ENCODE data around the gene CDH26. TPM values are rescaled to one million over a fixed set of nuclear protein-coding genes. Genes with fewer than 3 reads are reported as not detected.

CDH26 gene
- total and polyA plus RNA-seq, 10 of the 15 experiments (the other 5 are each of a cell fraction or from before 2014, with no cell fraction given): 0.03 to 0.19 (median 0.08) TPM; not detected in 4

GRCh38 chr20:60063048-60063451 is 104.8 kb downstream of the CDH26 start:
- ATAC-seq: no peak
- H3K4me1 ChIP-seq (ENCODE audit: control insufficient read depth, insufficient read depth, low read length): no peaks in the 10 kb centered on the region
- H2AFZ ChIP-seq (ENCODE audit: control insufficient read depth, low read depth, low read length): no peak overlapping the region
- no peak overlapping the region for H3K27ac ChIP-seq (ENCODE audit: control insufficient read depth, insufficient read depth)
- H3K36me3 ChIP-seq (ENCODE audit: control insufficient read depth in 2 of 2, insufficient read depth in 2 of 2, low read length in 1 of 2): no peaks in the 10 kb centered on the region
- no peaks in the 10 kb centered on the region; the same call in 2 of the 3 replicates for H3K9me3 ChIP-seq (replicated peaks; ENCODE audit: control insufficient read depth, insufficient read depth, low read length)
- no peaks in the 10 kb centered on the region for H4K20me1 ChIP-seq (ENCODE audit: control insufficient read depth, insufficient read depth)
- H3K9ac ChIP-seq (ENCODE audit: control insufficient read depth, insufficient read depth, low read length): no peak overlapping the region
- no peaks in the 10 kb centered on the region for H3K27me3 ChIP-seq (replicated peaks in 1 of 2; ENCODE audit: control insufficient read depth in 2 of 2, insufficient read depth in 2 of 2, low read length in 1 of 2)
- 18% methylated on average over 4 of the region's 4 CpGs for WGBS (ENCODE audit: insufficient coverage, insufficient replicate concordance, low lambda C conversion rate, missing lambda C conversion rate)
- CTCF ChIA-PET: no interaction called here
- POLR2A ChIA-PET: no interaction called here
- no peak overlapping the region for H3K4me2 ChIP-seq (ENCODE audit: control insufficient read depth, insufficient read depth)
- SMC1A ChIA-PET (ENCODE audit: uncharacterized antibody, unreplicated experiment): interaction anchor here (0.9 kb wide), 1 partner anchor 74 kb away, joined by 3 read pairs; no protein-coding TSS in a partner anchor
- TF ChIP-seq, protein P1, sequence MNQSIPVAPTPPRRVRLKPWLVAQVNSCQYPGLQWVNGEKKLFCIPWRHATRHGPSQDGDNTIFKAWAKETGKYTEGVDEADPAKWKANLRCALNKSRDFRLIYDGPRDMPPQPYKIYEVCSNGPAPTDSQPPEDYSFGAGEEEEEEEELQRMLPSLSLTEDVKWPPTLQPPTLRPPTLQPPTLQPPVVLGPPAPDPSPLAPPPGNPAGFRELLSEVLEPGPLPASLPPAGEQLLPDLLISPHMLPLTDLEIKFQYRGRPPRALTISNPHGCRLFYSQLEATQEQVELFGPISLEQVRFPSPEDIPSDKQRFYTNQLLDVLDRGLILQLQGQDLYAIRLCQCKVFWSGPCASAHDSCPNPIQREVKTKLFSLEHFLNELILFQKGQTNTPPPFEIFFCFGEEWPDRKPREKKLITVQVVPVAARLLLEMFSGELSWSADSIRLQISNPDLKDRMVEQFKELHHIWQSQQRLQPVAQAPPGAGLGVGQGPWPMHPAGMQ (IDR thresholded peaks at IDR 0.05; ENCODE audit: borderline replicate concordance): no peak
- no peak for TF ChIP-seq NFIC (IDR thresholded peaks at IDR 0.05; ENCODE audit: low read depth, low read length)
- no peak for TF ChIP-seq YY1 (IDR thresholded peaks at IDR 0.05; ENCODE audit: low read depth, low read length)
- no peak for TF ChIP-seq ATF7 (IDR thresholded peaks at IDR 0.05; ENCODE audit: low read depth)
- TF ChIP-seq, protein P2, sequence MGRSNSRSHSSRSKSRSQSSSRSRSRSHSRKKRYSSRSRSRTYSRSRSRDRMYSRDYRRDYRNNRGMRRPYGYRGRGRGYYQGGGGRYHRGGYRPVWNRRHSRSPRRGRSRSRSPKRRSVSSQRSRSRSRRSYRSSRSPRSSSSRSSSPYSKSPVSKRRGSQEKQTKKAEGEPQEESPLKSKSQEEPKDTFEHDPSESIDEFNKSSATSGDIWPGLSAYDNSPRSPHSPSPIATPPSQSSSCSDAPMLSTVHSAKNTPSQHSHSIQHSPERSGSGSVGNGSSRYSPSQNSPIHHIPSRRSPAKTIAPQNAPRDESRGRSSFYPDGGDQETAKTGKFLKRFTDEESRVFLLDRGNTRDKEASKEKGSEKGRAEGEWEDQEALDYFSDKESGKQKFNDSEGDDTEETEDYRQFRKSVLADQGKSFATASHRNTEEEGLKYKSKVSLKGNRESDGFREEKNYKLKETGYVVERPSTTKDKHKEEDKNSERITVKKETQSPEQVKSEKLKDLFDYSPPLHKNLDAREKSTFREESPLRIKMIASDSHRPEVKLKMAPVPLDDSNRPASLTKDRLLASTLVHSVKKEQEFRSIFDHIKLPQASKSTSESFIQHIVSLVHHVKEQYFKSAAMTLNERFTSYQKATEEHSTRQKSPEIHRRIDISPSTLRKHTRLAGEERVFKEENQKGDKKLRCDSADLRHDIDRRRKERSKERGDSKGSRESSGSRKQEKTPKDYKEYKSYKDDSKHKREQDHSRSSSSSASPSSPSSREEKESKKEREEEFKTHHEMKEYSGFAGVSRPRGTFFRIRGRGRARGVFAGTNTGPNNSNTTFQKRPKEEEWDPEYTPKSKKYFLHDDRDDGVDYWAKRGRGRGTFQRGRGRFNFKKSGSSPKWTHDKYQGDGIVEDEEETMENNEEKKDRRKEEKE (IDR thresholded peaks at IDR 0.05): no peak
- no peak for TF ChIP-seq GATAD2B (conservative IDR thresholded peaks at IDR 0.05; ENCODE audit: low read depth)
- TF ChIP-seq RBBP5 (conservative IDR thresholded peaks at IDR 0.05): no peak
- TF ChIP-seq MYC (IDR thresholded peaks at IDR 0.05; ENCODE audit: insufficient read depth, insufficient read length, insufficient replicate concordance, low read length, severe bottlenecking): no peak
- TF ChIP-seq, protein P3, sequence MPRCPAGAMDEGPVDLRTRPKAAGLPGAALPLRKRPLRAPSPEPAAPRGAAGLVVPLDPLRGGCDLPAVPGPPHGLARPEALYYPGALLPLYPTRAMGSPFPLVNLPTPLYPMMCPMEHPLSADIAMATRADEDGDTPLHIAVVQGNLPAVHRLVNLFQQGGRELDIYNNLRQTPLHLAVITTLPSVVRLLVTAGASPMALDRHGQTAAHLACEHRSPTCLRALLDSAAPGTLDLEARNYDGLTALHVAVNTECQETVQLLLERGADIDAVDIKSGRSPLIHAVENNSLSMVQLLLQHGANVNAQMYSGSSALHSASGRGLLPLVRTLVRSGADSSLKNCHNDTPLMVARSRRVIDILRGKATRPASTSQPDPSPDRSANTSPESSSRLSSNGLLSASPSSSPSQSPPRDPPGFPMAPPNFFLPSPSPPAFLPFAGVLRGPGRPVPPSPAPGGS (IDR thresholded peaks at IDR 0.05; ENCODE audit: borderline replicate concordance, insufficient read depth, low read depth, low read length, poor library complexity, severe bottlenecking): no peak
- TF ChIP-seq, protein P4, sequence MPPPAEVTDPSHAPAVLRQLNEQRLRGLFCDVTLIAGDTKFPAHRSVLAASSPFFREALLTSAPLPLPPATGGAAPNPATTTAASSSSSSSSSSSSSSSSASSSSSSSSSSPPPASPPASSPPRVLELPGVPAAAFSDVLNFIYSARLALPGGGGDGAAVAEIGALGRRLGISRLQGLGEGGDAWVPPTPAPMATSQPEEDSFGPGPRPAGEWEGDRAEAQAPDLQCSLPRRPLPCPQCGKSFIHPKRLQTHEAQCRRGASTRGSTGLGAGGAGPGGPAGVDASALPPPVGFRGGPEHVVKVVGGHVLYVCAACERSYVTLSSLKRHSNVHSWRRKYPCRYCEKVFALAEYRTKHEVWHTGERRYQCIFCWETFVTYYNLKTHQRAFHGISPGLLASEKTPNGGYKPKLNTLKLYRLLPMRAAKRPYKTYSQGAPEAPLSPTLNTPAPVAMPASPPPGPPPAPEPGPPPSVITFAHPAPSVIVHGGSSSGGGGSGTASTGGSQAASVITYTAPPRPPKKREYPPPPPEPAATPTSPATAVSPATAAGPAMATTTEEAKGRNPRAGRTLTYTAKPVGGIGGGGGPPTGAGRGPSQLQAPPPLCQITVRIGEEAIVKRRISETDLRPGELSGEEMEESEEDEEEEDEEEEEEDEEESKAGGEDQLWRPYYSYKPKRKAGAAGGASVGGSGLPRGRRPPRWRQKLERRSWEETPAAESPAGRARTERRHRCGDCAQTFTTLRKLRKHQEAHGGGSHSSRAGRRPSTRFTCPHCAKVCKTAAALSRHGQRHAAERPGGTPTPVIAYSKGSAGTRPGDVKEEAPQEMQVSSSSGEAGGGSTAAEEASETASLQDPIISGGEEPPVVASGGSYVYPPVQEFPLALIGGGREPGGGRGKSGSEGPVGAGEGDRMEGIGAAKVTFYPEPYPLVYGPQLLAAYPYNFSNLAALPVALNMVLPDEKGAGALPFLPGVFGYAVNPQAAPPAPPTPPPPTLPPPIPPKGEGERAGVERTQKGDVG (CRISPR knock-in tag; IDR thresholded peaks at IDR 0.05): no peak
- no TSS peak for BruUV-seq (replicated peaks)
- H3K4me3 ChIP-seq: no peak overlapping the region
- DNase-seq (ENCODE audit: low read depth, low spot score): no peak
- intact Hi-C loops (cut with micrococcal nuclease; ENCODE audit: unreplicated experiment): no loop called here
- in situ Hi-C loops (cut with MboI): no loop called here
- no peak for FAIRE-seq
- RAD21 ChIA-PET (ENCODE audit: unreplicated experiment): no interaction called here
- no peaks in the 10 kb centered on the region for H3K79me2 ChIP-seq (ENCODE audit: control insufficient read depth, insufficient read depth, low read length)
